WTC11 (cell line): ENCODE measurements around the gene CCNJL. TPM values are rescaled to one million over a fixed set of nuclear protein-coding genes. Genes with fewer than 3 reads are reported as not detected.

Source experiments
- ATAC-seq: fragments of 200-7000 bp; cut with Tn5 transposase; 2 replicates; pipeline ENCODE4 v1.10.0; 2021; ENCODE audit warnings: mild to moderate bottlenecking, moderate library complexity
- CTCF ChIA-PET: fragments of 300-600 bp; sonication (Branson Sonifier 250); formaldehyde crosslinking; loops from one replicate; lab custom pipeline; 2021; ENCODE audit warnings: antibody characterized with exemption; lab: Charles Lee
- POLR2A ChIA-PET: fragments of 350-600 bp; sonication (Branson Sonifier 250); formaldehyde crosslinking; loops from one replicate; lab custom pipeline; 2021; ENCODE audit warnings: antibody characterized with exemption; lab: Charles Lee
- DNase-seq: peaks from one replicate; pipeline ENCODE4 v3.0.0; 2021; ENCODE audit warnings: low spot score
- H3K27ac Mint-ChIP-seq: 2 replicates; pipeline ENCODE4 v1.8.0; 2021; ENCODE audit warnings: mixed read lengths
- H3K27me3 Mint-ChIP-seq: 2 replicates; pipeline ENCODE4 v1.8.0; 2021; ENCODE audit warnings: low read depth, mild to moderate bottlenecking, moderate library complexity, mixed read lengths
- H3K36me3 Mint-ChIP-seq: 2 replicates; pipeline ENCODE4 v1.8.0; 2021; ENCODE audit warnings: mixed read lengths
- H3K4me1 Mint-ChIP-seq: 2 replicates; pipeline ENCODE4 v1.8.0; 2022; ENCODE audit warnings: mixed read lengths
- H3K4me3 Mint-ChIP-seq: 2 replicates; pipeline ENCODE4 v1.8.0; 2021; ENCODE audit warnings: mild to moderate bottlenecking, moderate library complexity, mixed read lengths
- H3K9me3 Mint-ChIP-seq: 2 replicates; pipeline ENCODE4 v1.8.0; 2021; ENCODE audit warnings: mixed read lengths
- CREM ChIP-seq: sonication (generic); formaldehyde crosslinking; IDR thresholded peaks from 2 replicates; pipeline ENCODE4 v1.8.1; 2022; ENCODE audit warnings: mild to moderate bottlenecking, missing genetic modification reagents, moderate library complexity
- ESRRA ChIP-seq: sonication (generic); formaldehyde crosslinking; IDR thresholded peaks from 2 replicates; pipeline ENCODE4 v1.8.1; 2022; ENCODE audit warnings: mild to moderate bottlenecking, missing genetic modification reagents, borderline replicate concordance
- FOXJ3 ChIP-seq: sonication (generic); formaldehyde crosslinking; IDR thresholded peaks from 2 replicates; pipeline ENCODE4 v1.9.0; 2021; ENCODE audit warnings: missing genetic modification reagents, mild to moderate bottlenecking, borderline replicate concordance
- HMGA2 ChIP-seq: fragments of 250-450 bp; sonication (Bioruptor Pico); IDR thresholded peaks from 2 replicates; pipeline ENCODE4 v1.4.0; 2021; ENCODE audit warnings: mild to moderate bottlenecking, moderate library complexity
- RELA ChIP-seq: sonication (generic); formaldehyde crosslinking; IDR thresholded peaks from 2 replicates; pipeline ENCODE4 v1.8.1; 2022; ENCODE audit warnings: missing genetic modification reagents, mild to moderate bottlenecking, borderline replicate concordance
- RORB ChIP-seq: fragments of 250-450 bp; sonication (Bioruptor Pico); IDR thresholded peaks from 2 replicates; pipeline ENCODE4 v1.9.0; 2021; ENCODE audit warnings: mild to moderate bottlenecking
- ZNF219 ChIP-seq: sonication (generic); formaldehyde crosslinking; IDR thresholded peaks from 2 replicates; pipeline ENCODE4 v1.8.0; 2023; ENCODE audit warnings: missing genetic modification reagents, mild to moderate bottlenecking, borderline replicate concordance
- ZNF263 ChIP-seq: sonication (generic); formaldehyde crosslinking; IDR thresholded peaks from 2 replicates; pipeline ENCODE4 v1.8.1; 2022; ENCODE audit warnings: low read depth, mild to moderate bottlenecking, moderate library complexity, missing genetic modification reagents
- ZNF396 ChIP-seq: fragments of 250-450 bp; sonication (Bioruptor Pico); IDR thresholded peaks from 2 replicates; pipeline ENCODE4 v1.8.0; 2021; ENCODE audit warnings: mild to moderate bottlenecking, moderate library complexity, borderline replicate concordance
- total RNA-seq: library from RNA; stranded (reverse); gene quantifications from 3 replicates; pipeline ENCODE4 v1.2.3, GENCODE V29; 2021
- TF ChIP-seq, protein P1 (sequence below): fragments of 250-450 bp; sonication (Bioruptor Pico); IDR thresholded peaks from 2 replicates; pipeline ENCODE4 v1.9.0; 2021; ENCODE audit warnings: mild to moderate bottlenecking
- TF ChIP-seq, protein P2 (sequence below): fragments of 200-600 bp; IDR thresholded peaks from 2 replicates; pipeline ENCODE4 v1.8.0; 2022; ENCODE audit warnings: antibody characterized with exemption
- TF ChIP-seq, protein P3 (sequence below): sonication (generic); formaldehyde crosslinking; IDR thresholded peaks from 2 replicates; pipeline ENCODE4 v1.8.1; 2023; ENCODE audit warnings: mild to moderate bottlenecking, missing genetic modification reagents, borderline replicate concordance
- TF ChIP-seq, protein P4 (sequence below): sonication (generic); formaldehyde crosslinking; IDR thresholded peaks from 2 replicates; pipeline ENCODE4 v1.8.1; 2022; ENCODE audit warnings: low read depth, missing genetic modification reagents, borderline replicate concordance
- TF ChIP-seq, protein P5 (sequence below): sonication (generic); formaldehyde crosslinking; IDR thresholded peaks from 2 replicates; pipeline ENCODE4 v1.8.1; 2023; ENCODE audit warnings: mild to moderate bottlenecking, missing genetic modification reagents
- TF ChIP-seq, protein P6 (sequence below): fragments of 250-450 bp; sonication (Bioruptor Pico); IDR thresholded peaks from 2 replicates; pipeline ENCODE4 v1.9.0; 2021; ENCODE audit warnings: moderate library complexity, mild to moderate bottlenecking, inconsistent platforms, borderline replicate concordance

Gene CCNJL
- total RNA-seq, 1 experiment from 2014 or later, result 31.3 TPM

- DNase-seq (no peak), ATAC-seq (no peak)
- H3K27me3 Mint-ChIP-seq, result no peaks in the 10 kb centered on the region; the same call in 1 of the 2 replicates
- peaks cover 16% of the 10 kb centered on the region for H3K4me1 Mint-ChIP-seq
- CTCF ChIA-PET, result interaction anchor here (1.0 kb wide), 1 partner anchor 33 kb away, joined by 5 read pairs; no protein-coding TSS in a partner anchor
- H3K4me3 Mint-ChIP-seq, result no peak overlapping the region
- no peaks in the 10 kb centered on the region for H3K36me3 Mint-ChIP-seq
- POLR2A ChIA-PET, result no interaction called here
- no peaks in the 10 kb centered on the region for H3K9me3 Mint-ChIP-seq
- H3K27ac Mint-ChIP-seq, result no peak overlapping the region
- no peak for TF ChIP-seq FOXJ3 (CRISPR knock-in tag)
- TF ChIP-seq, protein P1, sequence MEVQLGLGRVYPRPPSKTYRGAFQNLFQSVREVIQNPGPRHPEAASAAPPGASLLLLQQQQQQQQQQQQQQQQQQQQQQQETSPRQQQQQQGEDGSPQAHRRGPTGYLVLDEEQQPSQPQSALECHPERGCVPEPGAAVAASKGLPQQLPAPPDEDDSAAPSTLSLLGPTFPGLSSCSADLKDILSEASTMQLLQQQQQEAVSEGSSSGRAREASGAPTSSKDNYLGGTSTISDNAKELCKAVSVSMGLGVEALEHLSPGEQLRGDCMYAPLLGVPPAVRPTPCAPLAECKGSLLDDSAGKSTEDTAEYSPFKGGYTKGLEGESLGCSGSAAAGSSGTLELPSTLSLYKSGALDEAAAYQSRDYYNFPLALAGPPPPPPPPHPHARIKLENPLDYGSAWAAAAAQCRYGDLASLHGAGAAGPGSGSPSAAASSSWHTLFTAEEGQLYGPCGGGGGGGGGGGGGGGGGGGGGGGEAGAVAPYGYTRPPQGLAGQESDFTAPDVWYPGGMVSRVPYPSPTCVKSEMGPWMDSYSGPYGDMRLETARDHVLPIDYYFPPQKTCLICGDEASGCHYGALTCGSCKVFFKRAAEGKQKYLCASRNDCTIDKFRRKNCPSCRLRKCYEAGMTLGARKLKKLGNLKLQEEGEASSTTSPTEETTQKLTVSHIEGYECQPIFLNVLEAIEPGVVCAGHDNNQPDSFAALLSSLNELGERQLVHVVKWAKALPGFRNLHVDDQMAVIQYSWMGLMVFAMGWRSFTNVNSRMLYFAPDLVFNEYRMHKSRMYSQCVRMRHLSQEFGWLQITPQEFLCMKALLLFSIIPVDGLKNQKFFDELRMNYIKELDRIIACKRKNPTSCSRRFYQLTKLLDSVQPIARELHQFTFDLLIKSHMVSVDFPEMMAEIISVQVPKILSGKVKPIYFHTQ, result no peak
- TF ChIP-seq ZNF219 (CRISPR knock-in tag), result no peak
- no peak for TF ChIP-seq ESRRA
- TF ChIP-seq, protein P2, sequence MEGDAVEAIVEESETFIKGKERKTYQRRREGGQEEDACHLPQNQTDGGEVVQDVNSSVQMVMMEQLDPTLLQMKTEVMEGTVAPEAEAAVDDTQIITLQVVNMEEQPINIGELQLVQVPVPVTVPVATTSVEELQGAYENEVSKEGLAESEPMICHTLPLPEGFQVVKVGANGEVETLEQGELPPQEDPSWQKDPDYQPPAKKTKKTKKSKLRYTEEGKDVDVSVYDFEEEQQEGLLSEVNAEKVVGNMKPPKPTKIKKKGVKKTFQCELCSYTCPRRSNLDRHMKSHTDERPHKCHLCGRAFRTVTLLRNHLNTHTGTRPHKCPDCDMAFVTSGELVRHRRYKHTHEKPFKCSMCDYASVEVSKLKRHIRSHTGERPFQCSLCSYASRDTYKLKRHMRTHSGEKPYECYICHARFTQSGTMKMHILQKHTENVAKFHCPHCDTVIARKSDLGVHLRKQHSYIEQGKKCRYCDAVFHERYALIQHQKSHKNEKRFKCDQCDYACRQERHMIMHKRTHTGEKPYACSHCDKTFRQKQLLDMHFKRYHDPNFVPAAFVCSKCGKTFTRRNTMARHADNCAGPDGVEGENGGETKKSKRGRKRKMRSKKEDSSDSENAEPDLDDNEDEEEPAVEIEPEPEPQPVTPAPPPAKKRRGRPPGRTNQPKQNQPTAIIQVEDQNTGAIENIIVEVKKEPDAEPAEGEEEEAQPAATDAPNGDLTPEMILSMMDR, result no peak
- TF ChIP-seq, protein P3, sequence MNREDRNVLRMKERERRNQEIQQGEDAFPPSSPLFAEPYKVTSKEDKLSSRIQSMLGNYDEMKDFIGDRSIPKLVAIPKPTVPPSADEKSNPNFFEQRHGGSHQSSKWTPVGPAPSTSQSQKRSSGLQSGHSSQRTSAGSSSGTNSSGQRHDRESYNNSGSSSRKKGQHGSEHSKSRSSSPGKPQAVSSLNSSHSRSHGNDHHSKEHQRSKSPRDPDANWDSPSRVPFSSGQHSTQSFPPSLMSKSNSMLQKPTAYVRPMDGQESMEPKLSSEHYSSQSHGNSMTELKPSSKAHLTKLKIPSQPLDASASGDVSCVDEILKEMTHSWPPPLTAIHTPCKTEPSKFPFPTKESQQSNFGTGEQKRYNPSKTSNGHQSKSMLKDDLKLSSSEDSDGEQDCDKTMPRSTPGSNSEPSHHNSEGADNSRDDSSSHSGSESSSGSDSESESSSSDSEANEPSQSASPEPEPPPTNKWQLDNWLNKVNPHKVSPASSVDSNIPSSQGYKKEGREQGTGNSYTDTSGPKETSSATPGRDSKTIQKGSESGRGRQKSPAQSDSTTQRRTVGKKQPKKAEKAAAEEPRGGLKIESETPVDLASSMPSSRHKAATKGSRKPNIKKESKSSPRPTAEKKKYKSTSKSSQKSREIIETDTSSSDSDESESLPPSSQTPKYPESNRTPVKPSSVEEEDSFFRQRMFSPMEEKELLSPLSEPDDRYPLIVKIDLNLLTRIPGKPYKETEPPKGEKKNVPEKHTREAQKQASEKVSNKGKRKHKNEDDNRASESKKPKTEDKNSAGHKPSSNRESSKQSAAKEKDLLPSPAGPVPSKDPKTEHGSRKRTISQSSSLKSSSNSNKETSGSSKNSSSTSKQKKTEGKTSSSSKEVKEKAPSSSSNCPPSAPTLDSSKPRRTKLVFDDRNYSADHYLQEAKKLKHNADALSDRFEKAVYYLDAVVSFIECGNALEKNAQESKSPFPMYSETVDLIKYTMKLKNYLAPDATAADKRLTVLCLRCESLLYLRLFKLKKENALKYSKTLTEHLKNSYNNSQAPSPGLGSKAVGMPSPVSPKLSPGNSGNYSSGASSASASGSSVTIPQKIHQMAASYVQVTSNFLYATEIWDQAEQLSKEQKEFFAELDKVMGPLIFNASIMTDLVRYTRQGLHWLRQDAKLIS (CRISPR knock-in tag), result no peak
- no peak for TF ChIP-seq RELA (CRISPR knock-in tag)
Observed at GRCh38 chr5:160357394-160357793, 45.0 kb upstream of the CCNJL start.

DNA sequence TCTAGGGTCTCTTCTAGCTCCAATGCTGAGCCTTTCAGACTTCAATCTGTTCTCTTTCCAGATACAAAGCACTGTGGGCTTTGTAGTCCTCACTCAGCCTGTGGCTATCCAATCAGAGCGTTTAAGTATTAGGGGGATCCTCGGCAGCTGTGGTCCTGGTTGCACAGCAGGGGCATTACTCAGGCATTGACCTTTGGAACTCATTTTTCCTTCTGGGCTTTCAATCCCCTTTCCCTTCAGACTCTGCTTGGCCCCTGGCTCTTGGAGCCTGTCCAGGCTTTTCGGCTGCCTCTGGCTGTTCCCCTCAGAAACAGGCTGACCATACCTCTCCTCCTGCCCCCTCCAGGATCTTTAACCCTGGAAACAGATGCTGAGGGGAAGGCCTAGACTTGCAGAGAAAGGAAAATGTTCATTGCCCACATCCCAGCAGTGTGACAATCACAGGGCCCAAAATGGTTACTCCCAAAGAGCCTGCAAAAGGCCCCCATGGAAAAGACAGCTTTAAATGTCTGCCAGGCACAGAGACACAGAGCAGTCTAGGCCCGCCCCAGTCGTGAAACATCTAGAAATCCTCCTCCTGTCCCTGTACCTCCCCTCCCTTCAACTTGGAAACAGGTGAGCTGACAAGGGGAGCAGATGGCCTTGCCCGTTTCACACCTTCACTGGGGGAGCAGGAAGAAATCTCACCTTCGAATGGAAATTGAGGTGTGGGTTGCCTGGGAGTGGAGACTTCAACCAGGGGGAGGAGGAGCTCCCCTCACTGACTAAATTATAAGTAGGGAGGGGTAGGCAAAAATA lies 44.4 kb upstream of the CCNJL start:
- H3K27ac Mint-ChIP-seq, result no peak overlapping the region
- H3K4me1 Mint-ChIP-seq, result peaks cover 16% of the 10 kb centered on the region
- no peaks in the 10 kb centered on the region for H3K36me3 Mint-ChIP-seq
- DNase-seq (no peak), ATAC-seq (peak; percentile 27)
- H3K9me3 Mint-ChIP-seq, result no peaks in the 10 kb centered on the region
- no peak overlapping the region for H3K4me3 Mint-ChIP-seq
- POLR2A ChIA-PET, result no interaction called here
- H3K27me3 Mint-ChIP-seq, result no peaks in the 10 kb centered on the region
- CTCF ChIA-PET, result interaction anchor here (0.5 to 1.0 kb wide), 3 partner anchors 11 to 196 kb away, joined by 3 to 4 read pairs (median 4); no protein-coding TSS in a partner anchor
- TF ChIP-seq CREM (CRISPR knock-in tag) (no peak), RORB (CRISPR knock-in tag) (no peak), ZNF396 (CRISPR knock-in tag) (no peak), ZNF263 (CRISPR knock-in tag) (no peak), HMGA2 (no peak)
- TF ChIP-seq, protein P4, sequence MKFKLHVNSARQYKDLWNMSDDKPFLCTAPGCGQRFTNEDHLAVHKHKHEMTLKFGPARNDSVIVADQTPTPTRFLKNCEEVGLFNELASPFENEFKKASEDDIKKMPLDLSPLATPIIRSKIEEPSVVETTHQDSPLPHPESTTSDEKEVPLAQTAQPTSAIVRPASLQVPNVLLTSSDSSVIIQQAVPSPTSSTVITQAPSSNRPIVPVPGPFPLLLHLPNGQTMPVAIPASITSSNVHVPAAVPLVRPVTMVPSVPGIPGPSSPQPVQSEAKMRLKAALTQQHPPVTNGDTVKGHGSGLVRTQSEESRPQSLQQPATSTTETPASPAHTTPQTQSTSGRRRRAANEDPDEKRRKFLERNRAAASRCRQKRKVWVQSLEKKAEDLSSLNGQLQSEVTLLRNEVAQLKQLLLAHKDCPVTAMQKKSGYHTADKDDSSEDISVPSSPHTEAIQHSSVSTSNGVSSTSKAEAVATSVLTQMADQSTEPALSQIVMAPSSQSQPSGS, result no peak
- TF ChIP-seq, protein P5, sequence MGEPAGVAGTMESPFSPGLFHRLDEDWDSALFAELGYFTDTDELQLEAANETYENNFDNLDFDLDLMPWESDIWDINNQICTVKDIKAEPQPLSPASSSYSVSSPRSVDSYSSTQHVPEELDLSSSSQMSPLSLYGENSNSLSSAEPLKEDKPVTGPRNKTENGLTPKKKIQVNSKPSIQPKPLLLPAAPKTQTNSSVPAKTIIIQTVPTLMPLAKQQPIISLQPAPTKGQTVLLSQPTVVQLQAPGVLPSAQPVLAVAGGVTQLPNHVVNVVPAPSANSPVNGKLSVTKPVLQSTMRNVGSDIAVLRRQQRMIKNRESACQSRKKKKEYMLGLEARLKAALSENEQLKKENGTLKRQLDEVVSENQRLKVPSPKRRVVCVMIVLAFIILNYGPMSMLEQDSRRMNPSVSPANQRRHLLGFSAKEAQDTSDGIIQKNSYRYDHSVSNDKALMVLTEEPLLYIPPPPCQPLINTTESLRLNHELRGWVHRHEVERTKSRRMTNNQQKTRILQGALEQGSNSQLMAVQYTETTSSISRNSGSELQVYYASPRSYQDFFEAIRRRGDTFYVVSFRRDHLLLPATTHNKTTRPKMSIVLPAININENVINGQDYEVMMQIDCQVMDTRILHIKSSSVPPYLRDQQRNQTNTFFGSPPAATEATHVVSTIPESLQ, result no peak
- TF ChIP-seq, protein P6, sequence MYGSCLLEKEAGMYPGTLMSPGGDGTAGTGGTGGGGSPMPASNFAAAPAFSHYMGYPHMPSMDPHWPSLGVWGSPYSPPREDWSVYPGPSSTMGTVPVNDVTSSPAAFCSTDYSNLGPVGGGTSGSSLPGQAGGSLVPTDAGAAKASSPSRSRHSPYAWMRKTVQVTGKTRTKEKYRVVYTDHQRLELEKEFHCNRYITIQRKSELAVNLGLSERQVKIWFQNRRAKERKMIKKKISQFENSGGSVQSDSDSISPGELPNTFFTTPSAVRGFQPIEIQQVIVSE, result no peak
- TF ChIP-seq, protein P1, result no peak
